GM18870 (cell line): ENCODE results near the gene LENG8.
A peak's percentile ranks its signal among the peaks of the same experiment; 100 is the strongest.

Experiments
- ATAC-seq: cut with Tn5 transposase; IDR thresholded peaks from one replicate; pipeline ENCODE4 v1.9.1; 2021; ENCODE audit warnings: moderate library complexity; ENCODE audit not compliant: unreplicated experiment

The LENG8 gene

DNA sequence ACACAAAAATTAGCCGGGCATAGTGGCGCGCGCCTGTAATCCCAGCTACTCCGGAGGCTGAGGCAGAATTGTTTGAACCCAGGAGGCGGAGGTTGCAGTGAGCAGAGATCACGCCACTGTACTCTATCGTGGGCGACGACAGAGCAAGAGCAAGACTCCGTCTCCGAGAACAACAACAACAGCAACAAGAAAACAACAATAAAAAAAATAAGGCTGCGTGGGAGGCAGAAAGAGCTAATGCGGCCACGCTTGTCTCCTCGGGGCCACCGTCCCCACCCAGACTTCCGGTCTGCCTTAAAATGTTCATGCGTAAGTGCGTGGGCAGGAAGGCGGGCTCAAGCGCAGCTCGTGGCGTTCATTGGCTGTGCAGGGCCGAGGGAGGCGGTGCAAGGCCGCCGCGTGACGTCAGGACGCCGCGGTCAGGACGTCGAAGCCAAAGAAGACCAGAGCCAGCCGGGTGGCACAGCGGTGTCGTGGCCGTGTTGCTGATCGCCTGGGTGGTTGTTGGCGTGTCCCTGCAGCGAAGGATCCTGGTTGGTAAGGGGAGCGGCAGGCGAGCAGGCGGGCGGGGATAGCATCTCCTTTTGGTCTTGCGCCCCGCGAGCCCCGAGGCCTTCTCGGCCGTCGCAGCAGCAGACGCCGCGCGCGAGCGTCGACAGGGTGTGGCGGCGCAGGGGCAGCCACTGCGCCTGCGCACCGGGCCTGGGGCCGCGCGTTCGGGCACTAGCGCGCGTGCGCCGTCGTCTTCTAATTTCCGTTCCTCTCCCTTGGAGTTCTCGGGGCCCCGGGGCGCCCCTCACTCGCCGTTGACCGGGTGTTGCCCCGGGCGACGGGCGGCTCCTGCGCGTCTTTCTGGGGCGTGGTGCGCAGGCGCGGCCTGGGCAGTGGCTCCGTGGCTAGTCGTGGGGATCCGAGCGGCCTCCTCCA lies at the start of gene LENG8:
TSS of gene LENG8 (plus strand) at position 426 of the 927 bp plus-strand sequence. CDS start 2,146 bp downstream, outside the sequence.
- peak; percentile 81 for ATAC-seq

DNA sequence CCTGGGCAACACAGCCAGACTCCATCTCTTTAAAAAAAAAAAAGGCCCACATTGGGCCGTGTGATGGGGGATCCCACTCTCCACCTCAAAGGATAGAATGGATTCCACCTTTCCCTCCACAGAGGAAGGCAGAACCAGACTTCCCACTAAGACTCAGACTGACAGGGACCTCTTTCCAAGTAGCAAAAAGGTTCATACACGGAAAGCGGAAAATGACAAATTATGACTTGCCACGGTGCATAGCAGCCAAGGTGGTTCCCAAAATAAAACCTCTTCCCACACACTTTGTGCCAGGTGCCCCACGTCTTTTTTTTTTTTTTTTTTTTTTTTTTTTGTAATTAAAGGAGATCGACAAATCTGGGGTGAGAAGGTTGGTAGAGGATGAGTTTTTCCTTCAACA lies 48.1 kb upstream of the LENG8 start:
- no peak for ATAC-seq

DNA sequence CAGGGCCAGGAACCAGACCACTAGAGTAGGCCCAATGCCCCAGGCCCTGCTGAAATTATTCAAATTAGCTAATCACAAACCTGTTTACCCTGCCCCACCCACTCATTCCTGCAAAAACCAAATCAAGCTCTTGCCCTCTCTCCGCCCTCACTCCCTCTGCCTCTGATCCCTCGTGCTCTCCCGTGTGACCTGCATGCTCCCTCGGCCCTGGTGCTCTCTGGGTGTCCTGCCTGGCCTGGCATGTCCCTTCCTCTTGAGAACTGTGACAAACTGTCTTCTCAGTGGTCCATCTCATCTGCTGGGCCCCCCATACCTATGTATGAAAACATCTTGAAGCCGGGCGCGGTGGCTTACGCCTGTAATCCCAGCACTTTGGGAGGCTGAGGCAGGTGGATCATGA lies 45.9 kb upstream of the LENG8 start:
- ATAC-seq = no peak

DNA sequence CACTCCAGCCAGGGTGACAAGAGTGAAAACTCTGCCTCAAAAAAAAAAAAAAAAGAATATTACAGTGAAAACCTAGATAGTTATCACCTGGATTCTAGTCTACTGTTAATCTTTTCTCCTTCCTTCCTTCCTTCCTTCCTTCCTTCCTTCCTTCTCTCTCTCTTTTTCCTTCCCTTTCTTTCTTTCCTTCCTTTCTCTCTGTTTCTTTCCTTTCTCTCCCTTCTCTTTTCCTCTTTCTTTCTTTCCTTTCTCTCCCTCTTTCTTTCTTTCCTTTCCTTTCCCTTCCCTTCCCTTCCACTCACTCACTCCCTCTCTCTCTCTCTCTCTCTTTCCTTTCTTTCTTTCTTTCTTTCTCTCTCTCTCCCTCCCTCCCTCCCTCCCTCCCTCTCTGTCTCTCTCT lies 43.4 kb upstream of the LENG8 start:
- no peak for ATAC-seq

DNA sequence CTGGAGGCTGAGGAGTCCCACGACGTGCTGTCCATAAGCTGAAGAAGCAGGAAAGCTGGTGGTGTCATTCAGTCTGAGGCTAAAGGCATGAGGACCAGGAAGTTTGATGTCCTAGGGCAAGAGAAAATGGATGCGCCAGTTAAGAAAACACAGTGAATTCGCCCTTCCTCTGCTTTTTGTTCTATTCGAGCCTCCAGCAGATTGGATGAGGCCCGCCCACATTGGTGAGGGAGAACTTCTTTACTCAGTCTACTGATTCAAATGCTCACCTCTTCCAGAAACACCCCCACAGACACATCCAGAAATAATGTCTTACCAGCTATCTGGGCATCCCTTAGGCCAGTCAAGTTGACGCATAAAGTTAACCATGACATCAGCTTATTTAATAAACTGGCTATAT lies 41.2 kb upstream of the LENG8 start:
- ATAC-seq = no peak

DNA sequence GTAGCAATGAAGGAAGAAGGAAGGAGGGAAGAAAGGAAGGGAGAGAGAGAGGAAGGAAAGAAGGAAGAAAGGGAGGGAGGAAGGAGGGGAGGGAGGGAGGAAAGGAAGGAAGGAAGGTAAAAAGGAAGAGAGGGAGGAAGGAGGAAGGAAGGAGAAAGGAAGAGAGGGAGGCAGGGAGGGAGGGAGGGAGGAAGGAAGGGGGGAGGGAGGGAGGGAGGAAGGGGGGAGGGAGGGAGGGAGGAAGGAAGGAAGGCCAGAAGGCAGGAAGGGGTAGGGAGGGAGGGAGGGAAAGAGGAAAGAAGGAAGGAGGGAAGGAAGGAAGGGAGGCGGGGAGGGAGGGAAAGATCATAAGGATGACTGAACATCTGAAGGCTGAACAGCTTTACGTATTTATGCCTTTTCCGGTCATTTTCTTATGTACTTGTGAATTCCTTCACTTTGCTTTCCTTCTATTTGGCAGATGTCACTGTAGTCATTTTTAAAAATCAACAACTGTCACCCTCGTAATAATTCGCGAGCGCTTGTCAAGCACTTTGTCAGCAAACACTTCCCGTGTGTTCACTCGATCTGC lies 40.5 kb upstream of the LENG8 start:
- no peak for ATAC-seq

DNA sequence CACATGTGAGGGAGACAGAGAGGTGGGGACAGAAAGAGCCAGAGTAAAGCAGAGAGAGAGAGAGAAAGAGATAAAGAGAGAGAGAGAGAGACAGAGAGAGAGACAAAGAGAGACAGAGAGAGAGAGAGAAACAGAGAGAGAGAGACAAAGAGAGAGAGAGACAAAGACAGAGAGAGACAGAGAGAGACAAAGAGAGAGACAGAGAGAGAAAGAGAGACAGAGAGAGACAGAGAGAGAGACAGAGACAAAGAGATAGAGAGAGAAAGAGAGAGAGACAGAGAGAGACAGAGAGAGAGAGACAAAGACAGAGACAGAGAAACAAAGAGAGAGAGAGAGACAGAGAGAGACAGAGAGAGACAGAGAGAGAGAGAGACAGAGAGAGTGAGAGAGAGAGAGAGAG lies 38.0 kb upstream of the LENG8 start:
- no peak for ATAC-seq

DNA sequence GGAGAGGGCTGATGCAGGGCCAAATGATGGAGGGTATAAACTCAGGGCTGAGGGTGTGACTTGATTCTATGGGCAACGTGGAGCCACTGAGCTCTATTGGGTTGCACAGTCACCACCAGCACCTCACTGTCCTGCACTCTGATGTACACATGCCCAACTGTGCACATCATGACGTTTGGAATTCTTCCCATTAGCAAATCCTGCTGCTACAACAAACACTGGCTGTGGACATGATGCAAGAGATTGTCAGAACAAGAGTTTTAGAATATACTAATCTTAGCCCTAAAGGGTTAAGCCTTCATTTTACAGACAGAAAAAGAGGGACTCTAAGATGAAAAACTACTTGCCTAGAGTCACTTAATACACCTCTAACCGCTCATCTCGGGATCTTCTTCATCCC lies 36.1 kb upstream of the LENG8 start:
- ATAC-seq = no peak

DNA sequence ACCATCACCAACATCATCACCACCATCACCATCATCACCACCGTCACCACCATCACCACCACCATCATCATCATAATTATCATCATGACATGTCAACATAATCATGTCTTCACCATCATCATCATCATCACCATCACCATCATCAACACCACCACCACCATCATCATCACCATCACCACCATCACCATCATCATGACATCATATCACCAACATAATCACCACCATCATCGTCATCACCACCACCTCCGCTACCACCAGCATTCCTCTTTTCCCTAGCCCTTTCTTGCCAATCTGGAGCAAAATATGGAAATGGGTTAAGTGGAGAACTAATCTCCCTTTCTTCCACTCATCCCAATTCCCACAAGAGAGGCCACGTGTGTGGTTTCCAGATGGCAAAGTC lies 34.8 kb upstream of the LENG8 start:
- ATAC-seq = no peak

DNA sequence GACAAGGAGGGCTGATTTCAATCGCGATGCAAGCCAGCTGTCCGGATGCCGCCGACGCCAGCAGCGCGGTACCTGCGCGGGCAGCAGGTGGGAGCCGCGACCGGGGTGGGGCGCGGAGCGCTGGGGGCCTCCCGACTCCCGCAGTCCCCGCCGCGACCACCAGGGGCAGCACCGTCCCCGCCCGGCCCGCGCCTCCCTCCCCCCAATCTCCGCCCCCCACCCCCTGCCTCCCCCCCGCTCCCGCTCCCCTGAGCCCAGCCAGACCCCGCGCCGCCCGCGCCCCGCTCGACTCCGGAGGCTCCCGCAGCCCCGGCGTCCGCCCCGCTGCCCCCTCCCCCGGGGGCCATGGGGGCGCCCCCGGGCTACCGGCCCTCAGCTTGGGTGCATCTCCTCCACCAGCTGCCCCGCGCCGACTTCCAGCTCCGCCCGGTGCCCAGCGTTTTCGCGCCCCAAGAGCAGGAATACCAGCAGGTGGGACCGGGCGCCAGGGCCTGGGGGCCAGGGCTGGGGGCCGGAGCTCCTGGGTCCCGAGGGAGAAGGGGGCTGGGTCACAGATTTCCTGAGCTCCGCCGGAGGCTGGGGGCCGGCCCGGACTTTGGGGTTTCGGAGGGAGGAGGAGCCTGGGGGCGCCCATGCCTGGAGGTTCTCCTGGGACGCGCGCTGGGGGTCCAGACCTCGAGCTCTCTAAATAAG lies 33.6 kb upstream of the LENG8 start, which contains the start of gene TTYH1:
TSS of gene TTYH1 (plus strand) at position 257 of the 693 bp plus-strand sequence. CDS start at position 346, 89 bp downstream.
- no peak for ATAC-seq

DNA sequence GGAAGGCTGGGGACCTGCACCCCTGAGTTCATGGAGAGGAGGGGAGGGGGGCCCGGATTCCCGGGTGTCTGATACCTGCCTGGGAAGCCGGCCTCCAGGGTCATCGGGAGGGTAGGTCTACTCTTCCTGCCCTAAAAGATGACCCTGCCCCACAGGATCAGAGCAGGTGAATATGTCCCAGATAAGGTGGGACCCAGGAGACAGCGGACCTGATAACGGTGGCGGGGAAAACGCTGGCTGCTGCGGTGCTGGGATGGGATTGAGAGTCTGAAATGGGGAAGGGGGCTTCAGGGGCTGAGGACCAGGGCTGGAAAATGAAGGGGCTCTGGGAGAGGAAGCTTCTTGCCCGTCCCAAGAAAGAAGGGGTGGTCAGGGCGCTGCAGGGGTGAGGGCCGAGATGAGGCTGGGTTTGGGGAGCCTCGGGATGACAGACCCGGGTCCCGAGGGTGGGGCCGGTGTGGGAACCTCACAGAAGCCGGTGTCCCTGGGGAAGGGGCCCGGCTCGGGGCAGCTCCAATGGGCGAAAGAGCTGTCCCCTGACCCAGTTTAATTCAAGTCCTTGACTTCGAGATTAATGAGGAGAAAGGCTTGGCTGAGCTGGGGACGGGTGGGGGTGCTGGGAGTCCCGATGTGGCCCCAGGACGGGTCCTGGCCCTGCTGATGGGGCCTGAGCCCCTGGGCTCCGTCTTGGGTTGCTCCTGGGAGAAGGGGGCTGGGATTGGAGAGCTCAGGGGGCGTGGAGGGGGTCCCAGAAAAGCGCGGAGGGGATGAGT lies 32.9 kb upstream of the LENG8 start:
- no peak for ATAC-seq

DNA sequence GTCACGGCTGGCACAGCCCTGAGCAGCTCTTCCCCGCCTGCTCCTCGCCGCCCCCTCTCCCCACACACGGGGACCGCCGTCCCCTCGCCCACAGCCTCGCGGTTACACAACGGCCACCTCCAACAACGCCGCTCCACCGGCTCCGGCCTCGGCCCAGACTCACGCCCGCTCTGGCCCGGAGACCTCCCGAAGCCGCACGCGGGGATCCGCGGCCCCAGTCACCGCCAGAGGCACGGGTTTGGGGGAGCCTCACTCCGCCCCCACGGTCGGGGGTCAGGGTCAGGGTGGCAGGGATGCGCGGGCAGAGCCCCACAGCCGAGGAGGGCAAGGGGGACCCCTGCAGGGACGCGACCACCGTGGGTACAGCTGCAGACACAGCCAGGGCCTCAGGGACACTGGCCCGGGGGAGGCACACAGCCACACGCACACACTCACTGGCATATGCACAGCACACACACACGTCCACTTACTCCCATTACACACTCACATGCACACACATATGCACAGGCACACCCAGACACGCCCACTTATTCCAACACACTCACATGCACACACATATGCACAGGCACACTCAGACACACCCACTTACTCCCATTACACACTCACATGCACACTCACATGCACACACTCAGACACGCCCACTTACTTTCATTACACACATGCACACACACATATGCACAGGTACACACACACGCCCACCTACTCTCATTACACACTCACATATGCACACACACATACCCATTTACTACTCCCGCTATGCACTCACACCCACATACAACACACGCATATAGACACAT lies 32.1 kb upstream of the LENG8 start:
- no peak for ATAC-seq

DNA sequence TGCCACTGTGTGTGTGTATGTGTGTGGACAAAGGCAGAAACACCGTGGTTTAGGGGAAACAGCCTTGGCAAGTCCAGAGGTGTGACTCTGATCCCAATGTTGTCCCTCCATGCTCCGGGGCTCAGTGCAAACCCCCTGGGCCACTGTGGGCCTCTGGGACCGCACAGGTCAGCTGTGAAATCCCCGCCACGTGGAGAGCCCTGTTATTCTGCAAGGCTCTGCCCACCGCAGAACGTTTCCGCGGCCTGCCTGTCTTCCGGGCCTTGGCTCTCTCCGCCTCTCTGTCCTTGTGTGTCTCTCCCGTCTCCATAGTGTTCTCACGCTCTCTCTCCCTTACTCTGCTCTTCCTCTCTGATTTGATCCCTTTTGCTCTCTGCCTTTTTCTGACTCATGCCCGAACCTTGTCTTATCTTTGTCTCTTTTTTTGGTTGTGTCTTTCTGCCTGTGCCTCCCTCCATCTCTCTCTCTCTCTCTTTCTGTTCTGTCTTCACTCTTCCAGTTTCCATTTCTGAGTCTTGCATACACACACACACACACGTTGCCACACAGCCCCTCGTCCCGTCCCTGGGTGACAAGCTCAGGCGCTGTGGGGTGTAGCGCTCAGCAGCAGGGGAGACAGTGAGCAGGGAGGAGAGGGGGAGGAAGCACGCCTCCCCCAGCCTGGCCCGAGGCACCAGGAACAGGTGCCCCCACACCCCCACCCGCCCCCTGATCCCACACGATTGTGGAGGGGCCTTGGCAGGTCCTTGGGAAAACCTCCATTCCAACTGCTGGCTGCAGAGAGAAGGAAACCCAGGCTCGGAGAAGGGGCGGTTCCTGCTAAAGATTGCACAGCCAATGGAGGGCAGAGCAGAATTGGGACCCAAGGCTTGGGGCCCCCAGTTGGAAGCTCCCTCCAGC lies 30.7 kb upstream of the LENG8 start:
- no peak for ATAC-seq

DNA sequence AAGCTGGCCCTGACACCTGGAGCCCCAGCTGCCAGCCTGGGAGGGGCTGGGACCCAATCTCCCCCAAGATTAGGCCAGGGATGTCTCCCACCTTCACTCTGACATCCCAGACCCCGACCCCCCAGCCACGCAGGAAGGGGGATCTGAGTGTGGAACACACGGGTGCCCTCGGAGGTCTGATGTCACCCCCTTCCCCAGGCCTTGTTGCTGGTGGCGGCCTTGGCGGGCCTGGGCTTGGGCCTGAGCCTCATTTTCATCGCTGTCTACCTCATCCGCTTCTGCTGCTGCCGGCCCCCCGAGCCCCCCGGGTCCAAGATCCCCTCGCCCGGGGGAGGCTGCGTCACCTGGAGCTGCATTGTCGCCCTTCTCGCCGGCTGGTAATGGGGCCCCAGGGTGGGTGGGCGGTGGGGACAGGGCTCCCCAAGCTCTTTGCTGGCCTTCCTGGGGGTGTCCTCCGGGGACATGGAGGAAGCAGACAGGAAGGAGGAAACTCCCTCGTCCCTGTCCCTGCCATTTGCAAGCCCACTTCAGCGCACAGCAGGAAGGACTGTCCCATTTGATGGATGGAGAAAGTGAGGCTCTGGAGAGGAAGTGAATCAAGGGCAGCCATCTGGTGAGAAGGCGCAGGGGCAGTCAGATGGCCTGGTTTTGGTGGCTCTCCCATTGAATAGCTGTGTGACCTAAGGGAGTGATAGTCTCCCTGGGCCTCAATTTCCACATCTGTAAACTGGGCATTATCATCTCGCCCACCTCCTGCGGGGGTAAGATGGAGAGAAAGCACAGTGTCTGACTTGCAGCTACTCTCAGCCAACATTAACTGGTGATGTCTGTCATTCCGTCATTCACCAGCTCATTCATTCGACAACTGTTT lies 29.8 kb upstream of the LENG8 start:
- no peak for ATAC-seq

DNA sequence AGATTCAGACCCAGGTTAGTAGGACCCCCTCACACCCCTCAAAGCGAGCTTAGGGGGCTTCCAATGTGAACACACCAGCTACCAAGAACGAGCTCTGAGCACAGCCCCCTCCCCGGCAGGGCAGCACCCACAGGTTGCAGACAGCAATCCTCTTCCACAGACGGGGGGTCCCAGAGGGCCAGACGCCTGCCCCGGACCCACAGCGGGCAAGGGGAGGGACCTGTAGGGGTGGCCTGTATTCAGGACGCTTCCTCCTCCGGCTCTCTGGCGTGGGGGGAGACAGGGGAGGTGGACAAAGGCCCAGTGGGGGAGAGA lies 29.0 kb upstream of the LENG8 start:
- ATAC-seq = no peak

DNA sequence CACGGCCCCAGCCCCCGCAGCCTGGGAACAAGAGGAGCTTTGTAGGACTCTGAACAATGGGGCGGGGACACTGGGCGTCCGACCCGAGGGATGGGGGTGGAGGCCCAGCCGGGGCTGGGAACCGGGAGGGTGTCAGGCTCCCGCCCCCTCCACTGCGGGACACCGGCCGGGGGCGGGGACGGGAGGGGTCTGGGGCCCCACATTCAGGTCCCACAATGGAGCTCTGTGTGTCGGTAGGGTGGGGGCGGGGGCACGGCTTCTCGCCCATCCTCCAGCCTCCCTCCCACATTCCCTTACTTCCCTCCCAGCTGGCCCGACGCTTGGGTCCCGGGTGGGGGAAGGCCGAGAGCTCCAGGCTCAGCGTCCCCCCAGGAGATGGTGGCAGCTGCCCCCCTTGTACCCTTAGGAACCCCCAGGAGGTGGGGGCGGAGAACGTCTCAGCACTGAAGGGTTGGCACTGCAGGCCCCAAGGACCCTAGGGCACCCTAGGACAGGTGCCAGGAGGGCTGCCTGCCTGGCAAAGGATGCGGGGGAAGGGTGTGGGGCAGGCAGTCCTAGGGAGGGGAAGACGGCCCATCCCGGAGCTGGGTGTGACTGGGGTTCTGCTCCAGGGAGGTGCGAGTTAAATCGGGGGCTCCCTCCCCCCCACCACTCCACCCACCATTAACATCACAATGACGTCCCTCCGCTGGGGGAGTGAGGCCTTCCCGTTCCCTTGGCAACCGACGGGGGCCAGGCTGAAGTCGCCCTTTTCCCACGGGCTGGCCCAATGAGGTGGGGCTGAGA lies 28.4 kb upstream of the LENG8 start:
- no peak for ATAC-seq

DNA sequence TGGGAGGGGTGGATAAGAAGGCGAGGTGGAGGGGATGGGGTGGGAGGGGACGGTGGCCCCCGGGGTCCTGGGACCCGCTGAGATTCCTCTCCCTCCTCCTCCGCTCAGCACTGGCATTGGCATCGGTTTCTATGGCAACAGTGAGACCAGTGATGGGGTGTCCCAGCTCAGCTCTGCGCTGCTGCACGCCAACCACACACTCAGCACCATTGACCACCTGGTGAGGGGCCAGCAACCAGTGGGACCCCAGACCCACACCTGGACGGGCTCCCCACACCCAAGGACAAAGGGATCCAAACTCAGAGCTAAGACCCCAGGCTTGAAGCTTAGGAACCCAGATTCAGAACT lies 27.9 kb upstream of the LENG8 start:
- no peak for ATAC-seq

DNA sequence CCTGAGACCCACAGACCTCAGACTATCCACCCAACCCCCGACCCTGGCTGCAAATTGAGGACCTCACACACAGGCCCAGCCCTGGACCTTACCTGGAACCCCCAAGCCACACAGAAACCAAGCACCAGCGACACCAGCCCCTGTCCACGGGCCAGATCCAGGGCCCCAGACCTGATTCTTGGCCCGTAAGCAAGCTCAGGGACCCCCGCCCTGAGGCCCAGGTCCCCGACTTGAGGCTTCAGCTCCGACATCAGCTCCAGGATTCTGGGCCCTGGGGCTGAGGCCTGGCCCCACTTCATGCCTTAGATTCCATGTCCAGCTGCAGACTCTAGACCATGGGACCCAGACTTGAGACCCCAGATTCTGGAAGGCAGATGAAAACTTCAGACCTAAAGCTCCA lies 27.5 kb upstream of the LENG8 start:
- ATAC-seq = no peak
